ENCODE data around the gene RAPGEF3. TPM values are rescaled to one million over a fixed set of nuclear protein-coding genes. Genes with fewer than 3 reads are reported as not detected.

Gene RAPGEF3, protein sequence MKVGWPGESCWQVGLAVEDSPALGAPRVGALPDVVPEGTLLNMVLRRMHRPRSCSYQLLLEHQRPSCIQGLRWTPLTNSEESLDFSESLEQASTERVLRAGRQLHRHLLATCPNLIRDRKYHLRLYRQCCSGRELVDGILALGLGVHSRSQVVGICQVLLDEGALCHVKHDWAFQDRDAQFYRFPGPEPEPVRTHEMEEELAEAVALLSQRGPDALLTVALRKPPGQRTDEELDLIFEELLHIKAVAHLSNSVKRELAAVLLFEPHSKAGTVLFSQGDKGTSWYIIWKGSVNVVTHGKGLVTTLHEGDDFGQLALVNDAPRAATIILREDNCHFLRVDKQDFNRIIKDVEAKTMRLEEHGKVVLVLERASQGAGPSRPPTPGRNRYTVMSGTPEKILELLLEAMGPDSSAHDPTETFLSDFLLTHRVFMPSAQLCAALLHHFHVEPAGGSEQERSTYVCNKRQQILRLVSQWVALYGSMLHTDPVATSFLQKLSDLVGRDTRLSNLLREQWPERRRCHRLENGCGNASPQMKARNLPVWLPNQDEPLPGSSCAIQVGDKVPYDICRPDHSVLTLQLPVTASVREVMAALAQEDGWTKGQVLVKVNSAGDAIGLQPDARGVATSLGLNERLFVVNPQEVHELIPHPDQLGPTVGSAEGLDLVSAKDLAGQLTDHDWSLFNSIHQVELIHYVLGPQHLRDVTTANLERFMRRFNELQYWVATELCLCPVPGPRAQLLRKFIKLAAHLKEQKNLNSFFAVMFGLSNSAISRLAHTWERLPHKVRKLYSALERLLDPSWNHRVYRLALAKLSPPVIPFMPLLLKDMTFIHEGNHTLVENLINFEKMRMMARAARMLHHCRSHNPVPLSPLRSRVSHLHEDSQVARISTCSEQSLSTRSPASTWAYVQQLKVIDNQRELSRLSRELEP
- 165 TPM for total RNA-seq

DNA sequence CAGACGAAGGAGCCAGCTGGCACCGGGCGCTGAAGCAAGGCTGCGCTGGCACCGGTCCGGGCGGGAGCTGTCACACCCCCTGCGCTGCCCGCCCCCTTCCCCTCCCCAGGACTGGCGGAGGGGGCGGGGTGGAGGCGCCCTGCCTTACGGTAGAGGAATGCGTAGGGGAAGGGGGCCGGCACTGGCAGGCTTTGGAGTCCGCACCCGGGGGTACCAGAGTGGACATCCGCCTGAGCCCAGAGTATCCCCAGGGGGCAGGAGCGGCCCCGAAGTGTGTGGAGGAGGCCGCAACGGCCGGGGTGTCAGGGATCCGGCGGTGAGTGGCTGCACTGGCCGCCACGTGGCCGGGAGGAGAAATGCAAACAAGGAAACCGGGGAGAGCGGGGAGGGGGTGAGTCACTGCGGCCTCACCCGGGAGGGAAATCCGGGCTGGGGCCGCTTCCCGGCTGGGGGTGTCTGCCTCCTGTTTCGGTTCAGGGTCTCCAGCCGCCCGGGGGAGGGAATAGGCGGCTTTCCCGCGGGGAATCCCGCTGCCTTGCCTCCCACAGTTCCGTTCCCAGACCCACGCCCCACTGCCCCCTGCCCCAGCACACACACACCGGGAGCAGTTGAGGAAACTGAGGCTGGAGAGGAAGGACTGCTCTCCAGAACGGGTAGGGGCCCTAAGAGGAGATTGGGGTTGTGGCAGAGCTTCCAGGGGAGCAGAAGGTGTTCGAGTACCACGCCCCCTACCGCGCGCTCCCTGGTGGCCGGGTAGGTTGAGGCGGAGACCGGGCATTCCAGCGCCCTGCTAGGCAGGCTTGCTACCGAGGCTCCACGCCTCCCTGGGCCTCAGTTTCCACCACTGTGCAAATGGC is at the start of gene RAPGEF3:
Gene RAPGEF3, minus strand, starts transcription at position 47 of the 857 bp plus-strand sequence. CDS start 324 bp downstream, outside the sequence.
- H3K9me3 ChIP-seq: no peaks in the 10 kb centered on the region
- H3K4me1 ChIP-seq: peaks cover 18 to 38% of the 10 kb centered on the region in 2 donors
- TF ChIP-seq, protein P1, sequence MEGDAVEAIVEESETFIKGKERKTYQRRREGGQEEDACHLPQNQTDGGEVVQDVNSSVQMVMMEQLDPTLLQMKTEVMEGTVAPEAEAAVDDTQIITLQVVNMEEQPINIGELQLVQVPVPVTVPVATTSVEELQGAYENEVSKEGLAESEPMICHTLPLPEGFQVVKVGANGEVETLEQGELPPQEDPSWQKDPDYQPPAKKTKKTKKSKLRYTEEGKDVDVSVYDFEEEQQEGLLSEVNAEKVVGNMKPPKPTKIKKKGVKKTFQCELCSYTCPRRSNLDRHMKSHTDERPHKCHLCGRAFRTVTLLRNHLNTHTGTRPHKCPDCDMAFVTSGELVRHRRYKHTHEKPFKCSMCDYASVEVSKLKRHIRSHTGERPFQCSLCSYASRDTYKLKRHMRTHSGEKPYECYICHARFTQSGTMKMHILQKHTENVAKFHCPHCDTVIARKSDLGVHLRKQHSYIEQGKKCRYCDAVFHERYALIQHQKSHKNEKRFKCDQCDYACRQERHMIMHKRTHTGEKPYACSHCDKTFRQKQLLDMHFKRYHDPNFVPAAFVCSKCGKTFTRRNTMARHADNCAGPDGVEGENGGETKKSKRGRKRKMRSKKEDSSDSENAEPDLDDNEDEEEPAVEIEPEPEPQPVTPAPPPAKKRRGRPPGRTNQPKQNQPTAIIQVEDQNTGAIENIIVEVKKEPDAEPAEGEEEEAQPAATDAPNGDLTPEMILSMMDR (IDR thresholded peaks at IDR 0.05): peak; percentile 32 to 39 (median 33)
- H3K36me3 ChIP-seq: no peaks in the 10 kb centered on the region
- intact Hi-C loops (cut with DNase I): no loop called here
- peak within 1 kb of the TSS; percentile 80 to 81 for H3K4me3 ChIP-seq
- H3K27ac ChIP-seq: peak within 1 kb of the TSS; percentile 87 to 94
- peak; percentile 62 to 94 for DNase-seq (ENCODE audit: low spot score in 2 of 2)
- no peaks in the 10 kb centered on the region for H3K27me3 ChIP-seq

DNA sequence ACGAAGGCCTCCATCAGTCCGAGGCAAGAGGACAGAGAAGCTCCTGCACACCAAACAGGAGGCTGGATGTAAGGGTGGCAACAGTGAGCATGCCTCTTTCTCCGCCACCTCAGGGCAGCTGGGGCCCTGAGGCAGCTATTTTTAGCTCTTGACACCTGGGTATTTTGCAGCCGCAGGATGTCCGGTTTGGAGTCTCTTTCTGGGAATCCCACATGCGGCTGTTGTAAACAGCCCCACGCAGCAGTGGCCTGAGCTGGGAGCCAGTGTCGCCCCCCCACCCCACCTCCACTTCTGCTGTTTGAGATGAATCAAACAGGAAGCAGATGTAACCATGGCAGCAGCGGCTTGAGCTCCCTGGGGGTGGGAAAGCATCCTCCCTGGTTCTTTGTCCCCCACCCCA is 49.4 kb upstream of the RAPGEF3 start:
- Histone ChIP-seq H3K4me3 (peak overlapping the region; percentile 16 to 39), H3K4me1 (peaks cover 60 to 94% of the 10 kb centered on the region in 2 donors)

GRCh38 chr12:47807338-47807737 is 48.7 kb upstream of the RAPGEF3 start:
- peaks cover 0 to 18% of the 10 kb centered on the region in 2 donors for H3K36me3 ChIP-seq
- no peaks in the 10 kb centered on the region for H3K9me3 ChIP-seq
- peaks cover 61 to 96% of the 10 kb centered on the region in 2 donors for H3K4me1 ChIP-seq
- intact Hi-C loops (cut with DNase I): no loop called here
- TF ChIP-seq, protein P1 (IDR thresholded peaks at IDR 0.05): no peak
- H3K4me3 ChIP-seq: peak overlapping the region in 1 of 2 donors; percentile 39
- DNase-seq (ENCODE audit: low spot score in 2 of 2): no peak
- peak overlapping the region; percentile 97 for H3K27ac ChIP-seq
- H3K27me3 ChIP-seq: no peaks in the 10 kb centered on the region

More for the DNA sequence above, 49.4 kb upstream of the RAPGEF3 start:
- intact Hi-C loops (cut with DNase I): no loop called here
- no peaks in the 10 kb centered on the region for H3K9me3 ChIP-seq
- DNase-seq (ENCODE audit: low spot score in 2 of 2): peak in 1 of 2 donors; percentile 82
- no peaks in the 10 kb centered on the region for H3K27me3 ChIP-seq
- peaks cover 0 to 18% of the 10 kb centered on the region in 2 donors for H3K36me3 ChIP-seq
- H3K27ac ChIP-seq: peak overlapping the region; percentile 97
- TF ChIP-seq, protein P1 (IDR thresholded peaks at IDR 0.05): no peak

- Histone ChIP-seq H3K27ac (peak overlapping the region; percentile 79 to 85), H3K27me3 (no peaks in the 10 kb centered on the region), H3K4me1 (peaks cover 66 to 98% of the 10 kb centered on the region in 2 donors), H3K36me3 (peaks cover 0 to 18% of the 10 kb centered on the region in 2 donors), H3K9me3 (no peaks in the 10 kb centered on the region), H3K4me3 (no peak overlapping the region)
- TF ChIP-seq, protein P1 (IDR thresholded peaks at IDR 0.05): no peak
- intact Hi-C loops (cut with DNase I): no loop called here
- DNase-seq (ENCODE audit: low spot score in 2 of 2): no peak
These were observed 46.7 kb upstream of the RAPGEF3 start for GRCh38 chr12:47805417-47805816.

DNA sequence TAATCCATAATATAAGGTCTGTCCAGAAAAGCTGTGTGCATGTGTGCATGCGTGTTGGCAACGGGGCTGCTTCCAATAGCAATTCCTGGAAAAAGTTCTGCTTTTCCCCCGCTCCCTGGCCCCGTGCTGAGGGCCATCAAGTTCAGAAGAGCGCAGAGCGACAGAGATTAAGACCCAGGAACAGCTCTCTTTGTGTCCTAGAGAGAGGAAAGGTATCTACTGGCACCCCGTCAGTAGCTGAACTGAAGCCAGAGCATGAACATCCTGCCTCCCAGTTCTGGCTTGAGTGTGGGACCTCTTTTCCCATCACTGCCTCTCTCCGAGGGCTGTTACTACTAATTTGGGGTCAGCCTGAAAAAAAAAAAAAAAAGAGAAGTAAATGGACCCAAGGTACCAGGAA is 45.5 kb upstream of the RAPGEF3 start:
- peaks cover 66 to 98% of the 10 kb centered on the region in 2 donors for H3K4me1 ChIP-seq
- no peaks in the 10 kb centered on the region for H3K9me3 ChIP-seq
- intact Hi-C loops (cut with DNase I): no loop called here

More for the DNA sequence above, 45.5 kb upstream of the RAPGEF3 start:
- H3K4me3 ChIP-seq: no peak overlapping the region
- H3K27ac ChIP-seq: peak overlapping the region; percentile 79 to 85
- DNase-seq (ENCODE audit: low spot score in 2 of 2): no peak
- no peaks in the 10 kb centered on the region for H3K27me3 ChIP-seq
- TF ChIP-seq, protein P1 (IDR thresholded peaks at IDR 0.05): no peak
- peaks cover 0 to 18% of the 10 kb centered on the region in 2 donors for H3K36me3 ChIP-seq
